ENCODE measurements around the gene CRYZL1.
"Not testable (repeated sequence)": the region's sequence is repeated elsewhere in the genome, so short reads cannot be mapped to it uniquely, and the experiment has no call there.

CRYZL1 gene

DNA sequence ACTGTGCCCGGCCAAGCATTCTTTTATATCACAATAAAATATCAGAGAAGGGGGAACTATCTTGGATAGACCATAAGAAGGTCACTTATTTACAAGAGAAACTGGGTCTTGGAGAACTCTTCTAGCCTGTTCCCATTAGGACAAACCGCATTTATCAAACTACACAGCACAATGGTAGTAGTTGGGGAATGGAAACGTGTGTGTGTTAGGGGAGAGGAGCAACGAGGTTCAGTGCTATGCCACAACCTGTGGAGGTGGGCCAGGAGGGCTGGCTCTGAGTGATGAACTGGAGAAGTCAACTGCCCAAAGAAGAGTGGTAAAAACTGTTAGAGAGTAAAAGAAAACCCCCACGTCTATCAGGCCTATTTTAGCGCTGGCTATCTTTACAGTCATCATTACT, 54.6 kb downstream of the CRYZL1 start:
- Histone ChIP-seq H3K27me3 (no peaks in the 10 kb centered on the region), H3K4me3 (ENCODE audit: low read depth, low read length) (peak overlapping the region; percentile 88), H3K36me3 (peaks cover 10% of the 10 kb centered on the region), H3K9me3 (no peaks in the 10 kb centered on the region), H3K4me1 (no peaks in the 10 kb centered on the region)
- DNase-seq = no peak
- TF ChIP-seq, protein P1, sequence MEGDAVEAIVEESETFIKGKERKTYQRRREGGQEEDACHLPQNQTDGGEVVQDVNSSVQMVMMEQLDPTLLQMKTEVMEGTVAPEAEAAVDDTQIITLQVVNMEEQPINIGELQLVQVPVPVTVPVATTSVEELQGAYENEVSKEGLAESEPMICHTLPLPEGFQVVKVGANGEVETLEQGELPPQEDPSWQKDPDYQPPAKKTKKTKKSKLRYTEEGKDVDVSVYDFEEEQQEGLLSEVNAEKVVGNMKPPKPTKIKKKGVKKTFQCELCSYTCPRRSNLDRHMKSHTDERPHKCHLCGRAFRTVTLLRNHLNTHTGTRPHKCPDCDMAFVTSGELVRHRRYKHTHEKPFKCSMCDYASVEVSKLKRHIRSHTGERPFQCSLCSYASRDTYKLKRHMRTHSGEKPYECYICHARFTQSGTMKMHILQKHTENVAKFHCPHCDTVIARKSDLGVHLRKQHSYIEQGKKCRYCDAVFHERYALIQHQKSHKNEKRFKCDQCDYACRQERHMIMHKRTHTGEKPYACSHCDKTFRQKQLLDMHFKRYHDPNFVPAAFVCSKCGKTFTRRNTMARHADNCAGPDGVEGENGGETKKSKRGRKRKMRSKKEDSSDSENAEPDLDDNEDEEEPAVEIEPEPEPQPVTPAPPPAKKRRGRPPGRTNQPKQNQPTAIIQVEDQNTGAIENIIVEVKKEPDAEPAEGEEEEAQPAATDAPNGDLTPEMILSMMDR (IDR thresholded peaks at IDR 0.05; ENCODE audit: low read depth, low read length) = no peak

DNA sequence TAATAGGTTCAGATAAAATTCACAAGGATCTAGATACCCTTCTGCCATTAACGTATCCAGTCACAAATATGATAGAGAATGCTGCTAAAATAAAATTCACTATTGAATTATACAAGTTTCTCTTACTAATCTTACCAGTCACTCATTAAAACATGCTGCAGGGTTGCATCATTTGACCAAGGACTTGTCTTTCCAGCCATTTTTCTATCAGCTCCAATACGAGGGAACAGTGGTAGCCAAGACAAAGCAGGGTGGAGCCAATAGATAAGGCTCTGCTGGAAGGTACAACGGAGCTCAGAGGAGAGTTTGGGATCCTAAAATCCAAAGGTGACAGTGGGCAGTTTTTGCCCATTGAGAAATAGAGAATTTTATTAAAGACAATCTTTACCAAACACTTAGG, 57.1 kb downstream of the CRYZL1 start:
- no peak overlapping the region for H3K4me3 ChIP-seq (ENCODE audit: low read depth, low read length)
- DNase-seq = no peak
- no peaks in the 10 kb centered on the region for H3K9me3 ChIP-seq
- H3K36me3 ChIP-seq = peaks cover 21% of the 10 kb centered on the region
- H3K4me1 ChIP-seq = no peaks in the 10 kb centered on the region; the same call in 1 of the 2 replicates
- TF ChIP-seq, protein P1 (IDR thresholded peaks at IDR 0.05; ENCODE audit: low read depth, low read length) = no peak
- H3K27me3 ChIP-seq = no peaks in the 10 kb centered on the region

DNA sequence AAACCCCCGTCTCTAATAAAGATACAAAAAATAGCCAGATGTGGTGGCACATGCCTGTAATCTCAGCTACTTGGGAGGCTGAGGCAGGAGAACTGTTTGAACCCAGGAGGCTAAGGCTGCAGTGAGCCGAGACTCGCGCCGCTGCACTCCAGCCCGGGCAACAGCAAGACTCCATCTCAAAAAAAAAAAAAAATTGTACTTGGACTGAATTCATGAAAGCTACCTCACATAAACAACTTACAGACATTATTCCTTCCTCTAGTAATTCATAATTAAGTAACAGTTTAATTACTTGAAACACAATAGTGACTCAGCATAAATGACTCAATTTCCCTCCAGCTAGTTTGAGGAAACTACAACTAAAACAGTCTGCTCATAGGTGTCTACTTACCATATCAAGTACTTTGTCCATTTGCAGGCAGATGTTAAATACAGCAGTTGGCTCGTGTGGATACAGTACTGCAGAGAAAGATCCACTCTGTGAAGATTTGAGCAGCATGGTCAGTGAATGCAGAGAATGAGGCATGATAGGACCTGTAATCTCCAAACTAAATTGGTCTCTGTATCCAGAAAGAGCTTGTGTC, 62.5 kb downstream of the CRYZL1 start:
- Histone ChIP-seq H3K9me3 (no peaks in the 10 kb centered on the region), H3K36me3 (peaks cover 66% of the 10 kb centered on the region), H3K4me1 (no peaks in the 10 kb centered on the region; the same call in none of the 2 replicates), H3K27me3 (no peaks in the 10 kb centered on the region), H3K4me3 (ENCODE audit: low read depth, low read length) (no peak overlapping the region)
- TF ChIP-seq, protein P1 (IDR thresholded peaks at IDR 0.05; ENCODE audit: low read depth, low read length) = no peak
- no peak for DNase-seq

DNA sequence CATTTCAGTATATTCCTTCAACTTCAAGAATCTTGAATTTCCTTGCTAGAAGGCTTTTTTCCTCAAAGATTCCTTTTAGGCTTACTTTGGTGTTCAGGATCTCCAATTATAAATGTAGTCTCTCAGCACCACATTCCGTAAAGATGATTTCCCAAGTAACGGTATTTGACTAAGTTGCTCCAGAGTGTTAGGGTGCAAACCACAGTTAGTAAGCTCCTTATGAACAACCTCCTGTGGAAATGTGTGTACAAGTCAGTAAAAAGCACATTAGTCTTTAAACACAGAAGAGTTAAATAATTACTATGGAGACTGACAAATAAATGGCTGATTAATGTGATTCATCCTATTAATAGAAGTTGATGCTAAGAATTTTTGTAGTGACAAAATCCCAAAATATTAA, 63.3 kb downstream of the CRYZL1 start:
- Histone ChIP-seq H3K9me3 (no peaks in the 10 kb centered on the region), H3K4me3 (ENCODE audit: low read depth, low read length) (no peak overlapping the region), H3K36me3 (peaks cover 74% of the 10 kb centered on the region), H3K4me1 (no peaks in the 10 kb centered on the region; the same call in none of the 2 replicates), H3K27me3 (no peaks in the 10 kb centered on the region)
- DNase-seq = no peak
- TF ChIP-seq, protein P1 (IDR thresholded peaks at IDR 0.05; ENCODE audit: low read depth, low read length) = no peak

DNA sequence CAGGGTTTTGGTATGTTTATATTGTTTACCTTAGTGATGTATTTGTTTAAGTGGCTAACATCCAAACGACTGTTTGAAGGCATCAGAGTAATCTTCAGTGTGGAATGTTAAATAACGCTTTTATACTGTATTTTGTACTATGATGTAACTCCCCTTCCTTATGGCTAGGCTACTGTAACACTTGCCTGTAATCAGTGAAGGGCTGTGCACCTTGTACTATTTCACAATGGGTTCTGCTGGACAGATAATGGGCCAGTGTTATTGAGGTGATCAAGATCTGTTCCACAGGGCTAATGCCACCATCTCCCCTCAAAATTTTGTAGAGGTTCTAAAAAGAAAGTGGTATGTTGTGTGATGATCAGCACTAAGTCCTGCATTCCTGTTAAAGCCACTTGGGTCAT, 64.8 kb downstream of the CRYZL1 start:
- peaks cover 83% of the 10 kb centered on the region for H3K36me3 ChIP-seq
- DNase-seq; H3K9me3 ChIP-seq; H3K4me3 ChIP-seq (ENCODE audit: low read depth, low read length); H3K27me3 ChIP-seq; H3K4me1 ChIP-seq: not testable (repeated sequence)

- Histone ChIP-seq H3K9me3 (no peaks in the 10 kb centered on the region), H3K4me1 (no peaks in the 10 kb centered on the region), H3K4me3 (ENCODE audit: low read depth, low read length) (no peak overlapping the region), H3K36me3 (peaks cover 92% of the 10 kb centered on the region), H3K27me3 (no peaks in the 10 kb centered on the region)
- TF ChIP-seq, protein P1 (IDR thresholded peaks at IDR 0.05; ENCODE audit: low read depth, low read length) = no peak
- DNase-seq = no peak
Observed at GRCh38 chr21:33572350-33572749, 69.2 kb downstream of the CRYZL1 start.

Data from BE2C (cell line).